ENCODE results near the gene TFDP2. TPM values are rescaled to one million over a fixed set of nuclear protein-coding genes. Genes with fewer than 3 reads are reported as not detected.
"Not testable (repeated sequence)": the region's sequence is repeated elsewhere in the genome, so short reads cannot be mapped to it uniquely, and the experiment has no call there.

The TFDP2 gene
- total RNA-seq, 1 donor from 2014 or later: 56.4 TPM

DNA sequence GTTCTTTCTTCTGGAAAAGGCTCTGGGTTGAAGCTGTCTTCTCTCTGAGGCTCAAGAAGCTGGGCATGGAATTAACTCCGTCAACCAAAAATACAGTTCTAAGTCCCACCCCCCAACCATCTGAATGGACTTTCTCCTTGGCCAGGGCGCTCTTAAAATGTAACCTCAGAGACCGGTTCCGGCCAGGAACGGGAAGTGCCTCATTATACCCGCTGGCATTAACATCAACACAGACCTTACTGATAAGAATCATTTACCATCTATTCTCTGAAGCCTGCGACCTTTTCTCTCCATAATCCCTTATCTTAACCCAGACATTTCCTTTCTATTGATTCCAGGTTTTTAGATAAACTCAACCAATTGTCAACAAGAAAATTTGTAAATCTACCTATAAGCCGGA is 208.3 kb downstream of the TFDP2 start:
- intact Hi-C loops (cut with DNase I): no loop called here

DNA sequence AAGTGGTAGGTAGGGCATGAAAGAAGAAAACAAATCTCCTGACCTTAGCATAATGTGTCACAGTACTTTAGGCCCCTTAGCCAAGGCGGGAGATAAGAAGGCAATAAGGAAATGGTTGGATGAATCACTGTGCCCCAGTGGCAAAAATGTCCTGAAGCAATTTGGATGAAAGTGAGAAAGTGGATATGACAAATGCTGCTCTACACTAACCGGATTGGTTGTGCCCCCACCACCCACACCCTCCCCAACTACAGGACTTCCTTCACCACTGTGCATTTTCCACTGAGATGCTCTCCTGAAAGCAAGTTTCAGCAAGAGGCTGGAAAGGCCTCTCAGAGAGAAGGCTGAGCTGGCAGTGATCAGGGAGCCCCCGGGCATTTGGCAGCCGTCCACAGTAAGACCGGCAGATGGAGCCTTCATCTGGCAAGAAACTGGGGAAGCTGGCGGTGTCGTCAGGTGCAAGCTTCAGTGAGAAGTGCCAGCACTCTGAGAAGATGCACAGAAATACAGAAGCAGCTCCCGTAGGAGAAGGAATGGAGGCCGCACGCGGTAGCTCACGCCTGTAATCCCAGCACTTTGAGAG is 209.1 kb downstream of the TFDP2 start:
- intact Hi-C loops (cut with DNase I): no loop called here
- peak; percentile 27 for DNase-seq (ENCODE audit: low spot score)

More for the DNA sequence above, 208.3 kb downstream of the TFDP2 start:
- DNase-seq (ENCODE audit: low spot score): peak; percentile 22

DNA sequence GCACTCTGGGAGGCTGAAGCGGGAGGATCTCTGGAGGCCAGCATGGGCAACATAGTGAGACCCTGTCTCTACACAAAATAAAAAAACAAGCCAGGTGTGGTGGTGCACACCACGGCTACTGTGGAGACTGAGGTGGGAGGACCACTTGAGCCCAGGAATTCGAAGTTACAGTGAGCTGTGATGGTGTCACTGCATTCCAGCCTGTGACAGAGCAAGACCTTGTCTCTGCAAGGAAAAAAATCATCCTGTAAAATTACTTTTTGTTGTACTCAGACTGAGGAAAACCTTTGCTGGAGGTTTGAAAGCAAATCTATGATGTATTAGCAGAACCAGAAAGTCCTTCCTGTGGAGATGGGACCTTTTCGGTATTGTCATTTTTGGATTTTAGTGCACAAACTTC is 209.6 kb downstream of the TFDP2 start:
- intact Hi-C loops (cut with DNase I): no loop called here
- DNase-seq (ENCODE audit: low spot score): peak; percentile 6

DNA sequence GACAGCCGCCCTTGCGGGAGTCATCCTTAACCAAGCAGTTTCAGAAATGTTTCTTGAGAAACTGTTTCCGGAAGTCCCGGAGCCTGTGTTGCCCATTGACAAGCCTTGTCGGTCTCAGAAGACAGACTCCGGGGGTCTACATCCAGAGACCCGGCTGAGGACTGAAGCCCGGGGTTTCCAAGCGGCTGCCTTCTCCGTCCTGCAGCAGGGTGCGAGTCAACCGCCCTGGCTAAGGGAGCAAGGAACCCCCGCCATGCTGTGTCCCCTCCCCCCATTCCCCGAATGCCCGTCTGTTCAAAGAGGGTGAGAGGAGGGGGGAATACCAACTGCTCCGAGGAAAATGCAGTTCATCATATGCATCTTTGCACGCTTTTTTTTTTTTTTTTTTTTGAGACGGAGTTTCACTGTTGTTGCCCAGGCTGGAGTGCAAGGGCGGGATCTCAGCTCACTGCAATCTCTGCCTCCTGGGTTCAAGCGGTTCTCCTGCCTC is 211.3 kb downstream of the TFDP2 start:
- intact Hi-C loops (cut with DNase I): no loop called here
- no peak for DNase-seq (ENCODE audit: low spot score)

GRCh38 chr3:141934354-141934753 is 215.0 kb downstream of the TFDP2 start:
- intact Hi-C loops (cut with DNase I): no loop called here
- DNase-seq (ENCODE audit: low spot score): no peak

DNA sequence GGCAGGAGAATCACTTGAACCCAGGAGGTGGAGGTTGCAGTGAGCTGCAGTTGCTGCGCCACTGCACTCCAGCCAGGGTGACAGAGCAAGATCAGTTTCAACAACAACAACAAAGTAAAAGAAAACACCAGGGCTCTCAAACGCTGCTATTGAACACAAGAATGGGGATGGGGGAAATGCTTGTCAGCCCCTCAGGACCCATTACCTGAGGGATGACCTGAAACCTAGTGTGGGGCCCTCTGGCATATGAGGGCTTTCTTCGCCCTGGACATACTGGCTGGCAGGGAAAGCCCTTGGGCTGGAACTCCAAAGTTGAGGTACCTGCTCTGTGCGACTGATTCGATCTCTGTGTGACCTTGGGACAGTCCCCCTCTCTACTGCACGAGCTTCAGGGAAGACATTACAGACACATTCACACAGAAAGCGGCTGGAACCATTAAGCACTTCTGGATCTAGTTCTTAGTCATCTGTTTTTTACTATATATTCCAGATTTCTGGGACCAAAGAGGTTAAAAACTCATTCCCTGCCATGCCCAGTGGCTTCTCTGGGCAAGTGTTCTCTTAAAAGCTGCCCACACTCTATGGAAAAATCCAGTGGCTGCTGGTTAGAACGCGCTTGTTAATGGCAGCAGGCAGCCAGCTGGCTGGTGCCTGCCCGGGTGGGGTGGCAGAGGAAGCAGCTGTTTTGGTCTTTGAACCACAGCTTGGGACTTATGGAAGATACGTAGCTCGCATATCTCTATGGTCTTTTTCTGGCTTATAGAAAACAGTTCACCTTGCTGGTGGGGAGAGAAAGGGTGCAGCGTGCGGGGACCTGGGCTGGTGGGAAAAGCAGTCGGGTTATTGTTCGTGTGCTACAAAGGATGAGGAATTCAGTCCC is 215.7 kb downstream of the TFDP2 start:
- peak; percentile 65 for DNase-seq (ENCODE audit: low spot score)
- intact Hi-C loops (cut with DNase I): no loop called here

DNA sequence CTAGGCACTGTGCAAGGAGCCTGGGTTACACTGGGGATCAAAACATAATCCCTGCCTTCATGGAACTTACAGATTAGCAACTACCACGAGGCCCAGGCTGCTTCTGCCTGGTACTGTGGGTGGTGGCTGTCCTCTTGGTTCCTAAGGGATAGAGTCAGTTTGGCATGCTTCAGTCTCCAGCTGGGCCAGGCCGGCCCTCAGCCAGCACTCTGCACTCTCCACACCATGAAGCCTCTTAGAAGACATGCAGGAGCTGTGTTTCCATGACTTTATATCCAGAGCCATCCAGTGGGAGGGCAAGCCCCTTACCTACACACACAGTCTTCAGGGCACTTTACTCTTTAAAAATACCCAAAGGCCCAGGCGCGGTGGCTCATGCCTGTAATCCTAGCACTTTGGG is 218.5 kb downstream of the TFDP2 start:
- DNase-seq (ENCODE audit: low spot score): no peak
- intact Hi-C loops (cut with DNase I): no loop called here

DNA sequence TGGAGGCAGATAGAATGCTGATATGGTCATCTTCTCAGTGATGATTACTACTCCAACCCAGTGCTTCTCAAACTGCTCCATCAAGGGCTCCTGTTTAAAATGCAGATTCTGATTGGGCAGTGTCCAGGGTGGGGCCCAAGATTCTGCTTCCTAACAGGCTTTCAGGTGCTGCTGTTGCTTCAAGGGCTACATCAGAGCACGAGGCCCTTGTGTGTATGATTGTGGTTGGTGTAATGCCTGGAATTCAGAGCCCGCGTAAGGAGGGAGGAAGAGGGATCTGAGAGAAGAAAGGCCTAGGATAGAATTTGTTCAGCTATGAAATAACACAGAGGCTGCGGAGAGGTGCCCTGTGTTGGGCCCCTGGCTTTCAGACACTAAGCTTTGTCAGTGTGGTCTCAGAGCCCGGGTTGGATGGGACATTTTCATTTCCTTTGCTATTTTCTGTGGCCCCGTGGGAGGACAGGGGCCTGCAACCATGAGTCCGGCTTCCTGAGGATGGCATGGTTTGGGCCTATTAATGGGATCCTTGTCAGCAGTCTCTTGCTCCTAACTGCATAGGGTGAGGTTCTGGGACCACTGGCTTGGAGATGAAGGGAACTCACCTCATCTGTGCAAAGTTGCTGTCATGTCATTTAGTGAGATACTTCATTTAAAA is 219.9 kb downstream of the TFDP2 start:
- intact Hi-C loops (cut with DNase I): no loop called here
- DNase-seq (ENCODE audit: low spot score): no peak

- no peak for DNase-seq (ENCODE audit: low spot score)
- intact Hi-C loops (cut with DNase I): no loop called here
Measured at GRCh38 chr3:141928631-141929270, 220.6 kb downstream of the TFDP2 start.

GRCh38 chr3:141926929-141927328 is 222.4 kb downstream of the TFDP2 start:
- no peak for DNase-seq (ENCODE audit: low spot score)
- intact Hi-C loops (cut with DNase I): no loop called here

DNA sequence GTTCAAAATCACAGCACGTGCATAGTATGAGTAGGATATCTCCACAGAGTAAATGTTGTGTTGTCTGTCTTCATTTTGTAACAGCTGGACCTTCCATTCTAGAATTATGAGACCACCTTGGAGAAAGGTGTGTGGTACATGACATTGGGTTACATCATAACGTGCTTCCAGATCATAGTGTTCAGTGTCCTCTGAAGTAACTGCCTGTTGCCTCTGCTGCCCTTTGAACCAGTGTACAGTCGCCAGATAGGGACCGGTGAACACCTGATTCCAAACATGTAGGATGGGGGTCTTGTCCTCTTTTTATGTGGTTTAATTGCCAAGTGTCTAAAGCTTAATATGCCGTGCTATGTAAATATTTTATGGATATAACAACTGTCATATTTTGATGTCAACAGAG is 223.7 kb downstream of the TFDP2 start:
- DNase-seq (ENCODE audit: low spot score); intact Hi-C loops (cut with DNase I): not testable (repeated sequence)

- DNase-seq (ENCODE audit: low spot score): no peak
- intact Hi-C loops (cut with DNase I): no loop called here
Measured at GRCh38 chr3:141921316-141921715, 228.0 kb downstream of the TFDP2 start.

DNA sequence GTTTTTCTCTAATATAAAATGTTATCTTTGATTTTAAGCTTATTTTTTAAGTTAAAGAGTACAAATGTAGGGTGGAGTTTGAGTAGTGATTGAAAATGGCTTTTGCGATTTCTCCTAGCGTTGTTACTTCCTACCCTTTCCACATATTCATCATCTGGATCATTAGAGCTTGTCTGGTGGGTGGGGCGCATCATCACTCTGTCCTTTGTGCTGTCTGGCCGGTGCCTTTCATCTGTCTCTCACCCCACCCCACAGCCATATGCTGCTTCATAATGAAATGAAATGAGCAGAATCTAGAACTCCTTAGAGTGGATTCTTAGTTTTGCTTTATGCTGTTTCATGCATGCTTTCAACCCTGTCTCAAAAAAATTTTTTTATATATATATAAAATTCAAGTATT is 228.6 kb downstream of the TFDP2 start:
- intact Hi-C loops (cut with DNase I): no loop called here

DNA sequence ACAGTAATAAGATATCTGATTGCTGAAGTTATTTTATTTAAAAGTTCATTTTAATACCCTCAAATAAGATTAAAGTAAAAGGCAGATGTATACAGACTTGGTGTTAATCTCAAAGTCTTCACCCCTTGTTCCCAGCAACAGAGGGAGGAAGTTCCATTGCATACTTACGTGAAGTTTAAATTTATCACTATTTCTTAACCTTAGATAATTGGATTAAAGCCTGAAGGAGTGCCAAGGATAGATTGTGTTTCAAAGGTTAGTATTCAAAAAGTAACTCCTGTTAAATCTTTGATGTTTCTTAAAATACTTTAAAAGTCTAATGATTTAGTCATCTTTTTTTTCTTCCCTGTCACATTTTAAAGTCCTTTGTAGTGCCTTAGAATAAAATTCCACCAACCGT is 233.6 kb downstream of the TFDP2 start:
- intact Hi-C loops (cut with DNase I): no loop called here
- DNase-seq (ENCODE audit: low spot score): no peak

More for the DNA sequence above, 228.6 kb downstream of the TFDP2 start:
- DNase-seq (ENCODE audit: low spot score): no peak

- intact Hi-C loops (cut with DNase I): no loop called here
- no peak for DNase-seq (ENCODE audit: low spot score)
Measured at GRCh38 chr3:141915016-141915415, 234.3 kb downstream of the TFDP2 start.

- intact Hi-C loops (cut with DNase I): loop anchor here (5.0 kb wide), 1 partner anchor 337 kb away; no protein-coding TSS in a partner anchor
Measured at GRCh38 chr3:141914311-141914710, 235.0 kb downstream of the TFDP2 start.

GRCh38 chr3:141913150-141913811 is 236.1 kb downstream of the TFDP2 start:
- DNase-seq (ENCODE audit: low spot score): no peak
- intact Hi-C loops (cut with DNase I): loop anchor here (1.0 to 5.0 kb wide), 2 partner anchors 175 to 336 kb away; partner anchors contain the start of gene RNF7

More at GRCh38 chr3:141914311-141914710, 235.0 kb downstream of the TFDP2 start:
- DNase-seq (ENCODE audit: low spot score): no peak

DNA sequence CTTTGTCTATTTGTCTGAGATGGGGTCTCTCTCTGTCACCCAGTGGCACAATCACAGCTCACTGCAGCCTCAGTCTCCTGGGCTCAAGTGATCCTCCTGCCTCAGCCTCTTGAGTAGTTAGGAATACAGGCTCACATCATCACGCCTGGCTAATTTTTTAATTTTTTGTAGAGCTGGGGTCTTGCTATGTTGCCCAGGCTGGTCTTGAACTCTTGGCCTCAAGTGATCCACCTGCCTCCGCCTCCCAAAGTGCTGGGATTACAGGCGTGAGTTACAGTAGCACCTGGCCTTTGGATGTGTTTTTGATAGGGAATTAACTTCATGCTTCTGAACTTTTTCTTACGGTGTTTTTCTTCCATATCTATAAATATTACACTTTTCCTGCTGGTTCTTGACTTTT is 239.4 kb downstream of the TFDP2 start:
- DNase-seq (ENCODE audit: low spot score): not testable (repeated sequence)
- intact Hi-C loops (cut with DNase I): loop anchor here (5.0 kb wide), 1 partner anchor 333 kb away; no protein-coding TSS in a partner anchor

DNA sequence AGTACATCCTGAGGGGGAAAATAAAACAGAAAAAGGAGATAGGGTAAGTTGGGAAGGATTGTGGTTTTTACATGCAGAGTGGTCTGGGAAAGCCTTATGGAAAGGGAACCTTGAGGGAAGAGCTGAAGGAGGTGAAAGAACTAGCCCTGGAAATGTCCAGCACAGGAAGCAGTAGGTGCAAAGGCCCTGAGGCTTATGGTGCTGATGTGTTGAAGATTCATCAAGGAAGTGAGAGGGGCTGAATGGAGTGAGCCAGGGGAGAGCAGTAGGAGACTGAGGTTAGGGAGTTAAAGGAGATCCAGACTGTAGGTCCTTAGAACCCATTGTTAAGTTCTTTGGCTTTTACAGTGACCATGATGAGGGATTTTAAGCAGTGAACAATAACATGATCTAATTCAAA is 239.9 kb downstream of the TFDP2 start:
- intact Hi-C loops (cut with DNase I): no loop called here
- DNase-seq (ENCODE audit: low spot score): no peak

Data from cardiac septum (tissue), 1 donor.